Activated T-helper 1 cell treated with anti-CD3 and anti-CD28 coated beads, Interleukin-12 subunit alpha, Interleukin-12 subunit beta, Interleukin-2, Interleukin-4 antibody, amounts not matched to agents 30 ng/mL and 10 ng/mL and 1 ng/mL, durations not matched to agents 14 hours and 24 hours and 36 hours (primary cell): Measurements from ENCODE around the gene PRKAB2. TPM values are rescaled to one million over a fixed set of nuclear protein-coding genes. Genes with fewer than 3 reads are reported as not detected.
"Not testable (repeated sequence)": the region's sequence is repeated elsewhere in the genome, so short reads cannot be mapped to it uniquely, and the experiment has no call there.

Source experiments
- DNase-seq: peaks from one replicate; pipeline ENCODE4 v3.0.0; 2021; ENCODE audit warnings: low spot score
- H3K27ac Mint-ChIP-seq: one replicate; pipeline ENCODE4 v1.8.0; 2021; ENCODE audit warnings: mild to moderate bottlenecking, mixed read lengths
- H3K27me3 Mint-ChIP-seq: one replicate; pipeline ENCODE4 v1.8.0; 2022; ENCODE audit warnings: mild to moderate bottlenecking, moderate library complexity, mixed read lengths; ENCODE audit not compliant: insufficient read depth
- H3K36me3 Mint-ChIP-seq: one replicate; pipeline ENCODE4 v1.8.0; 2021; ENCODE audit warnings: low read depth, mixed read lengths
- H3K4me1 Mint-ChIP-seq: one replicate; pipeline ENCODE4 v1.8.0; 2021; ENCODE audit warnings: low read depth, mixed read lengths
- H3K4me3 Mint-ChIP-seq: one replicate; pipeline ENCODE4 v1.8.0; 2021; ENCODE audit warnings: mild to moderate bottlenecking, moderate library complexity, mixed read lengths
- H3K9me3 Mint-ChIP-seq: one replicate; pipeline ENCODE4 v1.8.0; 2021; ENCODE audit warnings: mixed read lengths
- intact Hi-C: fragments of 100-400 bp; cut with micrococcal nuclease; formaldehyde crosslinking; loops from one replicate; pipeline ENCODE4 v1.15.1; 2024
- total RNA-seq: library from RNA; stranded (reverse); gene quantifications from 2 replicates; pipeline ENCODE4 v1.2.3, GENCODE V29; 2022

Gene PRKAB2
- total RNA-seq, 1 donor from 2014 or later = 8.0 TPM

GRCh38 chr1:147115079-147115478 lies 57.2 kb downstream of the PRKAB2 start:
- H3K36me3 Mint-ChIP-seq, H3K27ac Mint-ChIP-seq, DNase-seq, H3K4me3 Mint-ChIP-seq, H3K9me3 Mint-ChIP-seq, intact Hi-C loops, H3K4me1 Mint-ChIP-seq: not testable (repeated sequence)
- H3K27me3 Mint-ChIP-seq = peaks cover 38% of the 10 kb centered on the region

DNA sequence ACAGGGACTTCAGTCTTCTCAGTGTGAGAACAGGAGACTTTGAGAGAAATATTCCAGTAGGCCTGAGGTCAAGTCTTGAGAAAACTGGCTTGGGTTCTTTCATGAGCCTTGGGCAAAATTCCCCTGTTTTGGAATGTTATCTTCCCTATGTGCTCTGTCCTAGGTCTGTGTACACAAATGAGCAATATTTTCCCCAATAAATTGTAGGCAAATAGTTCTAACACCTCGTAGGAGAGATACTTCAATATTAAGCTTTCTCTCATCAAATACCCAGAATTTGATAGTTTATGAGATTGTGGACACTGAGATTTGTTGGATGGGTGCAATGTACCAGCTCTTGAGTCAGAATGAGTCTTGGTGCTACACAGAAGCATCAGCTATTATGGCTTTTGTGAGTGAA lies 57.9 kb downstream of the PRKAB2 start:
- H3K36me3 Mint-ChIP-seq, H3K4me3 Mint-ChIP-seq, intact Hi-C loops, H3K4me1 Mint-ChIP-seq, H3K9me3 Mint-ChIP-seq, H3K27ac Mint-ChIP-seq, DNase-seq: not testable (repeated sequence)
- H3K27me3 Mint-ChIP-seq = peaks cover 36% of the 10 kb centered on the region

- Mint-ChIP-seq H3K36me3 (no peaks in the 10 kb centered on the region), H3K27me3 (peaks cover 26% of the 10 kb centered on the region), H3K9me3 (no peaks in the 10 kb centered on the region), H3K4me1 (peaks cover 9% of the 10 kb centered on the region), H3K27ac (no peak overlapping the region), H3K4me3 (no peak overlapping the region)
- DNase-seq = no peak
- intact Hi-C loops = no loop called here
Measured at GRCh38 chr1:147111381-147112130, 60.7 kb downstream of the PRKAB2 start.

- peaks cover 23% of the 10 kb centered on the region for H3K27me3 Mint-ChIP-seq
- no peaks in the 10 kb centered on the region for H3K9me3 Mint-ChIP-seq
- no peak overlapping the region for H3K4me3 Mint-ChIP-seq
- no peaks in the 10 kb centered on the region for H3K36me3 Mint-ChIP-seq
- no peak for DNase-seq
- H3K4me1 Mint-ChIP-seq = peaks cover 9% of the 10 kb centered on the region
- intact Hi-C loops = no loop called here
- no peak overlapping the region for H3K27ac Mint-ChIP-seq
Measured at GRCh38 chr1:147110872-147111271, 61.4 kb downstream of the PRKAB2 start.

DNA sequence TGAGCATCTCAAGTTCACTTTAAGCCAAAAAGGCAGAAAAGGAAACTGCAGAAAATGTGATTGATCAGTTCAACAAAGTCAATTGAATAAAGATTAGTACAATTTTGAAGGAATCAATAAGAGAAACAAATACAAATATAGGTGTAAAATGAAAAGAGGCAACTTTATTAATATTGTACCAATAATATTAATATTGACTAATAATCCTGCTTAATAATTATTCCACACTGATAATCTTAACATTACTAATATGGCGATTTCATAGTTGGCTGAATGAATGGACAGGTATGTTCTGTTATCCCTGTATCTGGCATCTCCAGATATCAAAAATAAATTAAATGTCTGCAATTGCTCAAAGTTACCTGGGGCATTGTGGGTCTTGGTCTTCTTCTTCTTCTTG lies 61.8 kb downstream of the PRKAB2 start:
- Mint-ChIP-seq H3K4me1 (peaks cover 9% of the 10 kb centered on the region), H3K27me3 (peaks cover 23% of the 10 kb centered on the region), H3K9me3 (no peaks in the 10 kb centered on the region), H3K27ac (no peak overlapping the region), H3K36me3 (no peaks in the 10 kb centered on the region), H3K4me3 (no peak overlapping the region)
- intact Hi-C loops = no loop called here
- no peak for DNase-seq

DNA sequence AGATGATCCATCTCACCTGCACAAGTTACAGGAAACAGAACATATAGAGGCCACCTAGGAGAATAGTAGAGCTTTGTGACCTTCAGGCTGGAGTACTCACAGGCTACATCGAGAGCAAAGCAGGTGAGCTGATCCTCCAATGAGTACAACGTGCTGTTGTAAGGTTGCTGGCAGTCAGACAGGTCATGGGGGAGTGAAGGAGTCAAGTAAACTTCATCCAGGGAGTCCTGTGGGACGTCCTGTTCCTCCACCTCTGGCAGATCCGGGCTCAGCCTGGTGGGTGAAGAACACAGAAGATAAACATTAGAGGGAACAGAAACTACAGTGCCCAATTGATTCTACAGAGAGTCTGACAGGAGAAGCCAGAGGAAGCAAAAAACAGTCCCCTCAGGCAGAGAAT lies 62.5 kb downstream of the PRKAB2 start:
- intact Hi-C loops = no loop called here
- Mint-ChIP-seq H3K4me3 (no peak overlapping the region), H3K9me3 (no peaks in the 10 kb centered on the region), H3K36me3 (no peaks in the 10 kb centered on the region), H3K4me1 (peaks cover 9% of the 10 kb centered on the region), H3K27me3 (peaks cover 20% of the 10 kb centered on the region), H3K27ac (no peak overlapping the region)
- DNase-seq = no peak

DNA sequence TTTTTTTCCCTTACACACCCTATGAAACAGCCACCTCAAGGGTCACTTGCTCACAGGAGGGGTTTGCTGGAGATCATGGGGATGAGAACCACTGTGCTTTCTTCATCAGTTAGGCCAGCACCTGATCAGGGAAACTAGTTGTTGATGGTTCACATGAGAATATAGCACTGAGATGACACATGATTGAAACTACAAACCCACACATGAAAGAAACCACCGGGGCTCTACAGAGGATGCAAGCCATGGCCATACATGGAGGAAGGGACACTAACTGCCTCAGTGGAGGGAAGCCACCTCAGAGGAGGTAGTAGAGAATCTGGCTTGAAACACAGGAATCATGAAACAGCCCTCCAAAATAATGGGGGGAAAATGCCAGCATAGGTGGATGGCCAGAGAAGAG lies 63.2 kb downstream of the PRKAB2 start:
- H3K4me1 Mint-ChIP-seq = peaks cover 9% of the 10 kb centered on the region
- H3K27ac Mint-ChIP-seq = no peak overlapping the region
- H3K27me3 Mint-ChIP-seq = peaks cover 20% of the 10 kb centered on the region
- H3K9me3 Mint-ChIP-seq = no peaks in the 10 kb centered on the region
- H3K36me3 Mint-ChIP-seq = no peaks in the 10 kb centered on the region
- intact Hi-C loops = no loop called here
- no peak overlapping the region for H3K4me3 Mint-ChIP-seq
- DNase-seq = no peak

GRCh38 chr1:147106407-147106881 lies 65.8 kb downstream of the PRKAB2 start:
- H3K4me1 Mint-ChIP-seq, H3K9me3 Mint-ChIP-seq, H3K4me3 Mint-ChIP-seq, DNase-seq, intact Hi-C loops, H3K27ac Mint-ChIP-seq, H3K36me3 Mint-ChIP-seq: not testable (repeated sequence)
- H3K27me3 Mint-ChIP-seq = peaks cover 18% of the 10 kb centered on the region

GRCh38 chr1:147105909-147106308 lies 66.4 kb downstream of the PRKAB2 start:
- Mint-ChIP-seq H3K9me3 (no peaks in the 10 kb centered on the region), H3K4me1 (peaks cover 9% of the 10 kb centered on the region), H3K27ac (no peak overlapping the region), H3K27me3 (peaks cover 16% of the 10 kb centered on the region), H3K36me3 (no peaks in the 10 kb centered on the region), H3K4me3 (no peak overlapping the region)
- intact Hi-C loops = no loop called here
- DNase-seq = no peak

Other genes starting within 250 kb of the PRKAB2 start
- gene NBPF12, start 234.1 kb downstream of the PRKAB2 start, total RNA-seq = 15.3 TPM in 2 replicates
- gene FMO5, start 52.9 kb upstream of the PRKAB2 start, total RNA-seq = 0.17 TPM in 1 of 2 replicates, not detected in the other
- 67.6 and 75.1 TPM in 2 replicates for gene CHD1L, start 70.2 kb upstream of the PRKAB2 start, total RNA-seq